OCI-LY7 (cell line): ENCODE results near the gene RCSD1.

Experiments
- EZH2phosphoT487 ChIP-seq: fragments of 200-600 bp; sonication (generic); IDR thresholded peaks from 2 replicates; pipeline ENCODE4 v1.6.1; 2018; ENCODE audit warnings: low read depth, borderline replicate concordance, mild to moderate bottlenecking, mixed run types, antibody characterized with exemption, low read length, moderate library complexity, mixed read lengths
- TF ChIP-seq, protein P1 (sequence below): fragments of 200-600 bp; sonication (generic); conservative IDR thresholded peaks from 2 replicates; pipeline ENCODE4 v1.5.1; 2014; ENCODE audit warnings: mild to moderate bottlenecking, antibody characterized with exemption, low read length, moderate library complexity, mixed read lengths

DNA sequence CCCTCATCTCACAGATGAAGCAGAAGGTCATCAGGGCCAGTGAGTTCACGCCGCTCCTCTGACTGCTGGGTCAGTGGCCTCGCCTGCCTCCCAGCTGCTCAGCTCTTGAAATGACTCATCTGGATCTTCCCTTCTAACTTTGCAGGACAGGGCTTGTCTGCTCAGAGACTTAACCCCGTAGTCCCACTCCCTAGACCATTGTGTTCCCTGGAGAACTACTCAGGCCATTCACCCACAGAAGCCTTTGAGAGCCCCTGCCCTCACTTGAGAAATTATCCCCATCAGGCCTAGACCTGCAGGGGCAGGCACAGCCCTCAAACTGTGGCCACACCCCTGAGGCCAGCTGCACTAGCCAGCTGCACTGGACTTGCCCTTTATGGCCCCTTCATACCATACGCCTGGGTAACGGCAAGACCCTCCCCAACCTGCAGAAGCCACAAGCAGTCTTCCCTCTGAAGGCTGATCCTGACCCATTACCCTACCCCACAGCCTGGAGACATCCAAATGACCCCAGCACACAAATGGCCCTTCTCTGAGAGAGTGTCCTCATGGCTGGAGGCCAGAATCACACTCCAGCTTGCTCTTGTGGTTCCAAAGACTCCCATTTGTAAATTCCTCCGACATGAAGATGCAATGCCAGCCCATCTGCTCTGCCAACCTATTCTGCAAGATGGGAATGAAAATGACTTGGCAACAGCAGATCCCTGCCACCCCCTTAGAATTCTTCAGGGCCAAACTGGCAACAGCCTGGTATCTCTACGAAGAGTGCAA lies 33.2 kb downstream of the RCSD1 start:
- TF ChIP-seq, protein P1, sequence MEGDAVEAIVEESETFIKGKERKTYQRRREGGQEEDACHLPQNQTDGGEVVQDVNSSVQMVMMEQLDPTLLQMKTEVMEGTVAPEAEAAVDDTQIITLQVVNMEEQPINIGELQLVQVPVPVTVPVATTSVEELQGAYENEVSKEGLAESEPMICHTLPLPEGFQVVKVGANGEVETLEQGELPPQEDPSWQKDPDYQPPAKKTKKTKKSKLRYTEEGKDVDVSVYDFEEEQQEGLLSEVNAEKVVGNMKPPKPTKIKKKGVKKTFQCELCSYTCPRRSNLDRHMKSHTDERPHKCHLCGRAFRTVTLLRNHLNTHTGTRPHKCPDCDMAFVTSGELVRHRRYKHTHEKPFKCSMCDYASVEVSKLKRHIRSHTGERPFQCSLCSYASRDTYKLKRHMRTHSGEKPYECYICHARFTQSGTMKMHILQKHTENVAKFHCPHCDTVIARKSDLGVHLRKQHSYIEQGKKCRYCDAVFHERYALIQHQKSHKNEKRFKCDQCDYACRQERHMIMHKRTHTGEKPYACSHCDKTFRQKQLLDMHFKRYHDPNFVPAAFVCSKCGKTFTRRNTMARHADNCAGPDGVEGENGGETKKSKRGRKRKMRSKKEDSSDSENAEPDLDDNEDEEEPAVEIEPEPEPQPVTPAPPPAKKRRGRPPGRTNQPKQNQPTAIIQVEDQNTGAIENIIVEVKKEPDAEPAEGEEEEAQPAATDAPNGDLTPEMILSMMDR: no peak
- no peak for TF ChIP-seq EZH2phosphoT487
